Psoas muscle (tissue), 8 donors: ENCODE results near the gene PALLD. TPM values are rescaled to one million over a fixed set of nuclear protein-coding genes. Genes with fewer than 3 reads are reported as not detected.

ENCODE experiments used
- ATAC-seq, 4 donors: fragments of 200-7000 bp; cut with Tn5 transposase; one replicate each; pipeline ENCODE4 v1.9.1; 2020; ENCODE audit warnings: moderate library complexity in 3 of 4, mild to moderate bottlenecking in 2 of 4
- DNase-seq, 2 donors: peaks; one replicate each; pipeline ENCODE4 v3.0.0-alpha.2; 2020
- H3K27ac ChIP-seq: fragments of 200-600 bp; one replicate; pipeline ENCODE4 v1.8.0; 2022
- H3K27me3 ChIP-seq, 3 donors: fragments of 200-600 bp in 1 of 3; one replicate each; pipeline versions ENCODE4 v1.6.1 to v1.8.0; 2013 to 2022; ENCODE audit warnings: low read length in 2 of 3, mild to moderate bottlenecking in 2 of 3, moderate library complexity in 1 of 3; ENCODE audit not compliant: insufficient read depth in 3 of 3
- H3K36me3 ChIP-seq, 2 donors: fragments of 200-600 bp in 1 of 2; one replicate each; pipeline versions ENCODE4 v1.6.1 to v1.8.0; 2013 to 2022; ENCODE audit warnings: low read depth in 1 of 2, mild to moderate bottlenecking in 1 of 2, moderate library complexity in 1 of 2; ENCODE audit not compliant: insufficient read depth in 1 of 2
- H3K4me1 ChIP-seq: fragments of 200-600 bp; one replicate; pipeline ENCODE4 v1.8.0; 2022
- H3K4me3 ChIP-seq: fragments of 200-600 bp; one replicate; pipeline ENCODE4 v1.8.0; 2022; ENCODE audit warnings: mild to moderate bottlenecking
- H3K9me3 ChIP-seq: fragments of 200-600 bp; one replicate; pipeline ENCODE4 v1.8.0; 2022
- CTCF ChIP-seq: fragments of 200-600 bp; IDR thresholded peaks from one replicate; pipeline ENCODE4 v1.8.0; 2022; ENCODE audit warnings: antibody characterized with exemption
- WGBS, 3 donors: extraction: QIAGEN DNeasy Blood & Tissue Kit; methylation state at CpG; one replicate each; pipeline versions ENCODE4 v1.1.6 to v1.1.7; 2013; 5-methylcytosine and 5-hydroxymethylcytosine counted together
- intact Hi-C, 2 donors: fragments of 100-400 bp; cut with DNase I; formaldehyde crosslinking; loops; one replicate each; pipeline versions ENCODE4 v1.11.0 to v1.14.2; 2022
- polyA plus RNA-seq, 3 donors: library from polyadenylated mRNA; stranded (reverse); fragments of 200-250 nt; gene quantifications; one replicate each; pipeline ENCODE4 v1.2.3, GENCODE V29; 2013
- total RNA-seq, 4 donors: library from RNA; stranded (reverse); fragmentation: NEBNext Ultra II Directional in 2 of 4; extraction: Animal tissue kit (Norgen Biotek cat#: 25700) in 2 of 4; gene quantifications; one replicate each; pipeline versions ENCODE4 v1.2.1 to v1.2.4, GENCODE V29; 2021 to 2023
- donor health status: healthy with polysubstance abuse.
- donor health status: DM: no; HTN: no; CAD: no; lungs with moderate emphysema.
- donor health status: Bipolar disorder and iron deficiency.
- donor health status: healthy.
- donor health status: DM: yes; HTN: yes; CAD: no.
- donor health status: DM: no; HTN: no; CAD: no.
- donor health status: DM: no; HTN: no; CAD: no.
- donor health status: DM: yes; HTN: yes; CAD: no.

Gene PALLD
- total and polyA plus RNA-seq, 7 donors = 19.2 to 245 (median 168) TPM

DNA sequence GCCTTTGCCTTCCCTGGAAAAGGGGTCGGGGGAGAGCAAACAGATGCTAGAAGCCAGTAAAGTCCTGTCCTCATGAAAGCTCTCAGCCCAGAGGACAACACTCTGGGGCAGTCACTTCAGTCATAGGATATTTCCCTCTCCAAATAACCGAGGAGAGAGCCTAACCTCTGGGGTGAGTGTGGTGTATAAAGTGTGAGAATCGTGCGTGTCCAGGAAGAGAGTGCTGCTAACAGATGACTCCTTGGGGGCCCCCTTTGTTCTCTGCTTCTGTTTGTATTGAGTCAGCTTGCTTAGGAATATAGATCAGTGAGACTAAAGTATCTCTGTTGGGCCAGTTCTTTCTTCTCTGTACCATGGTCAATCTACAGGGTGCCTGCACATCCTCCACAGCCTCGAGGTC is 247.2 kb downstream of the PALLD start:
- ATAC-seq = peak in 2 of 4 donors; percentile 17 to 31
- 63 to 70% (median 66%) methylated on average over 5 of the region's 5 CpGs for WGBS, 3 donors
- intact Hi-C loops = no loop called here

GRCh38 chr4:168748807-168749206 is 252.0 kb downstream of the PALLD start:
- no peak overlapping the region for H3K4me3 ChIP-seq
- H3K27ac ChIP-seq = no peak overlapping the region
- no peaks in the 10 kb centered on the region for H3K36me3 ChIP-seq
- no peaks in the 10 kb centered on the region for H3K9me3 ChIP-seq
- DNase-seq = no peak
- H3K27me3 ChIP-seq = no peaks in the 10 kb centered on the region
- ATAC-seq = peak in 1 of 4 donors; percentile 15
- no peak for TF ChIP-seq CTCF
- 22 to 50% (median 40%) methylated on average over 1 of the region's 1 CpG for WGBS, 3 donors
- H3K4me1 ChIP-seq = peaks cover 3% of the 10 kb centered on the region
- intact Hi-C loops = no loop called here

More for the DNA sequence above, 247.2 kb downstream of the PALLD start:
- H3K4me1 ChIP-seq = peaks cover 30% of the 10 kb centered on the region
- H3K27ac ChIP-seq = no peak overlapping the region
- TF ChIP-seq CTCF = no peak
- no peaks in the 10 kb centered on the region for H3K36me3 ChIP-seq
- no peak for DNase-seq
- H3K4me3 ChIP-seq = no peak overlapping the region
- H3K27me3 ChIP-seq = no peaks in the 10 kb centered on the region
- no peaks in the 10 kb centered on the region for H3K9me3 ChIP-seq

GRCh38 chr4:168751263-168752225 is 254.7 kb downstream of the PALLD start:
- Histone ChIP-seq H3K9me3 (no peaks in the 10 kb centered on the region), H3K4me1 (no peaks in the 10 kb centered on the region), H3K4me3 (no peak overlapping the region), H3K27ac (no peak overlapping the region), H3K36me3 (no peaks in the 10 kb centered on the region), H3K27me3 (no peaks in the 10 kb centered on the region)
- no peak for DNase-seq
- intact Hi-C loops = no loop called here
- WGBS, 3 donors = 35 to 64% (median 58%) methylated on average over 12 of the region's 12 CpGs
- no peak for TF ChIP-seq CTCF
- ATAC-seq = peak; percentile 49 to 83 (median 64)

- H3K36me3 ChIP-seq = no peaks in the 10 kb centered on the region
- intact Hi-C loops = loop anchor here in 1 of 2 donors (5.0 kb wide), 1 partner anchor 36 kb away; no protein-coding TSS in a partner anchor
- H3K4me3 ChIP-seq = no peak overlapping the region
- ATAC-seq = no peak
- H3K27me3 ChIP-seq = no peaks in the 10 kb centered on the region
- WGBS, 3 donors = 91 to 95% (median 94%) methylated on average over 8 of the region's 8 CpGs
- no peak overlapping the region for H3K27ac ChIP-seq
- no peak for TF ChIP-seq CTCF
- H3K9me3 ChIP-seq = no peaks in the 10 kb centered on the region
- no peak for DNase-seq
- peaks cover 8% of the 10 kb centered on the region for H3K4me1 ChIP-seq
Measured at GRCh38 chr4:168755598-168756477, 259.0 kb downstream of the PALLD start.
